Measurements from ENCODE around the gene RIPOR2.
"Not testable (repeated sequence)": the region's sequence is repeated elsewhere in the genome, so short reads cannot be mapped to it uniquely, and the experiment has no call there.

Gene RIPOR2

DNA sequence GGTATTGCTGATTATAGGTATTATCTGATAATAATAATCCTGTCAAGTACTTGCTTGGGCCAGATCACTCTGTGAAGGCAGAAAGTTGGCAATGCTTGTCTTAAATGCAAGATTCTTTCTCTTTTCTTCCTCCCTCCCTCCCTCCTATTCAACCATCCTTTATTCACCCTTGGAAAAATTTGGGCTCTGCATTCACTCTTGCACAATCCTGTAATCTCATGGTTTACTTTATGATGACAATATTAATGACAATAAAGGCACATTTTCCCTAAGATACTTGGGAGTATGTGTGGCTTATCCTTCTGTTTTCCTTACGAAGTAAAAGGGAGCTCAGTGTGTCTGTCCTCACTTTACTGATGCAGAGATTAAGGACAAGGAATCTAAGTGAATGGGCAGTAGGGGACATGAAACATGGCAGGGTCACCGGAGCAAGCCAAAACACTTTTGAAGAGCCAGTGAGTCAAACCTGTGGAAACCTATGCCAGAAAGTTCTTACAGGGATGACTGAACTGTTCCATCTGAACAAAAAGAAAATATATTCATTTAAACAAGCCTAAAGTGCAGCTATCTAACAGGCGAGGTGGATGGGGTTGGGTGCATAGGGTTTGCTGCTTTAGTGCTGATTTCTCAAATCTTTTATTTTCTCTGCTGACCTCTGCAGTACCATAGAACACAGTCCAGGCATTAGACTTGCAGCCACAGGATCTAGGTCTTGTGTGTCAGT, 14.6 kb upstream of the RIPOR2 start:
- no peak for DNase-seq

DNA sequence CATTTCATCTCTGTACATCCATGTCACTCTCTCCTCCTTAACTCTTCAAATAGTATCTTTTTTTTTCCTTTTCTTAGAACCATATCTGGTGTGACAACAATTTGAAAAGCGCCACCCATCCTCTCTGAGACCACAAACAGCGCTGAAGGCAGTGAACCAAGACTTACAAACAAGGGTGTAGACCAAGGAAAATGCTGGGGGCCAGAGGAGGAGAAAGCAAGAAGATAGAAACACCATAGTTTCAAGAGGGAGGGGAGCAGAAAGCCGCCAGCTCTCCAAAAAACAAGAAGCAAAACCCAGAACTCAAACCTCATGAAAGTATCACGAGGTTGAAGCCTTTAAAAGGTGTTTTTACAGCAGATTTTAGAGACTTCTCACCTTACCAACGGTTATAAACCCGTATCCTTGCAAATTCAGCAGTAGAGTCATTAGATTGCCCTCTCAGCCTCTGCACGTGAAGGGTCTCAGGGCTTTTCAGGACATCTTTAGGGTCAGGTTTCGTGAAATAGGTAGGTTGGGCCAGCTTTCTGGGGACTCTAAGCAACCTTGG, 13.3 kb upstream of the RIPOR2 start:
- no peak for DNase-seq

DNA sequence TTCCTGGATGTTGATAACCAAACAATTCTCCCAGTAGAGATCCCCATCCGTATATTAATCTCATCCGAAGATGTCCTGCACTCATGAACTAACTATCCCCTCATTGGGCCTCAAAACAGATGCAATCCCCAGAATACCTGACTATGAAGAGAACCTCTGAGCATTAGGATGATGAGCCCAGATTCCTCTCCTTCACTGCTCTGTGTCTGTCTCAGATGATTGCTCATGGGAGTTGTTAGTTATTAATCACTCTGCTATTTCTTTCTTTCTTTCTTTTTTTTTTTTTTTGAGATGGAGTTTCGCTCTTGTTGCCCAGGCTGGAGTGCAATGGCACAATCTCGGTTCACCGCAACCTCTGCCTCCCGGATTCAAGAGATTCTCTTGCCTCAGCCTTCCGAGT, 12.5 kb upstream of the RIPOR2 start:
- not testable (repeated sequence) for DNase-seq

DNA sequence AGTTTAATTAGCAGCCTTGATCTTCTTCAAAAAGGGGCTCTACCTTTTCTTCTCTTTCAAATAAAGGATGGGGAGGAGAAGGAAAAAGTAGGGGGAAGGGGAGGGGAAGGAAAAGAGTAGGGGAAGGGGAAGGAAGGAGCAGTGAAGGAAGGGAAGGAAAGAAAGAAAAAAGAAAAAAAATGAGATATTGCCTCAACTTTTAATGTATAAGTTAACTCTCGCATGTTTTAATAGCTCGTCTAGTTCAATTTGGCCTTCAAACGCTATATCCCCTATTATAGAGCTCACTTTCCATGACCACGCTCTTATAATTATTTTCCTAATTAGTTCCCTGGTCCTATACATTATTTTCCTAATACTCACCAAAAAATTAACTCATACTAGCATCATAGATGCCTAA, 11.9 kb upstream of the RIPOR2 start:
- DNase-seq = no peak

DNA sequence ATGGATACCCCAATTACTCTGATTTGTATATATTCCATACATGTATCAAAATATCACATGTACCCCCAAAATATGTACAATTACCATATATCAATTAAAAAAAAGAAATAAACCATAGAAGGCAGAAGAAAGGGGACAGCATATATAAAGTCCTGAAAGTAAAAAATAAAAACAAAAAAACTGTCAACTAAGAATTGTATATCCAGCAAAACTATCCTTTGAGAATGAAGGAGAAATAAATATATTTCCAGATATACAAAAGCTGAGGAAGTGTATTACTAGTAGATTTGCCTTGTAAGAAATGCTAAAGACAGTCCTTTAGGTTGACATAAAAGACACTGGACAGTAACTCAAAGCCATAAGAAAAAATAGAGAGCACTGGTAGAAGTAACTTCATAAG, 9.3 kb upstream of the RIPOR2 start:
- DNase-seq = no peak

DNA sequence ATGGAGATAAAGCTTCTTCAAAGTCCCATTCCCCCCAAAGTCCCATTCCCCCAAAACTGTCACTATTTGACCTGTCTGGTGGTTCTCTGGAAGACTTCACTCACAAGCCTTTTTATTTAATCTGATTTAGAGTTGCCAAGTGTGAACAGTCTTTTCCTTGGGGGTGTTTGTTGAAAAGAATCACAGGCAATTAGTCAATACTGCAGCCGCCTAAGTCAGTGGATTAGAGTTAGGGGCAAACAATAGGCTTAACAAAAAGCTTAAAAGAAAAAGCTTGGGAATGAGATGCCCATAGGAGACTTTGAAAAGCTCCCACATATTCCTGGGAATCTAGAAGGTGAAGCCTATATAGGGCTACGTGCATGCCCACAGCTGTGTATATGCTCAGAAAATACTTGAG, 8.0 kb upstream of the RIPOR2 start:
- no peak for DNase-seq

DNA sequence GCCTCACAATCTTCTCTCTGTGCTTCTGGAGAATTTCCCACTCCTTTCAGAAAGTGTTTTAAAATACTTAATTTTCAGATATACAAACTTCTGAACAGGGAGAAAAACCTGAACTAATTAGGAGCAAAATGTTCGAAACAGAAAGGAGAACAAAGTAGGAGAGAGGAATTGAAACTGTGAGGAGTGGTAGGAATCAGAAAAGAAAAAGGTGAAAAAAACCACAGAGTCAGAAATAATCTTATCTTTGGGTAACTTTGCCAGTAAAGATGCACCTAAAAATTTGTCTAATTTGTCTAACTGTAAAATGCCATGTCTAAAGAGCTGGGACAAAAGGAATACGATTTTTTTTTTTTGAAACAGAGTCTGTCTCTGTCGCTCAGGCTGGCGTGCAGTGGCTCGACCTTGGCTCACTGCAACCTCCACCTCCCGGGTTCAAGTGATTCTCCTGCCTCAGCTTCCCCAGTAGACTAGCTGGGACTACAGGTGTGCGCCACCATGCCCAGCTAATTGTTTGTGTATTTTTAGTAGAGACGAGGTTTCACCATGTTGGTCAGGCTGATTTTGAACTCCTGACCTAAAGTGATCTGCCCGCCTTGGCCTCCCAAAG, 4.7 kb upstream of the RIPOR2 start:
- no peak for DNase-seq

DNA sequence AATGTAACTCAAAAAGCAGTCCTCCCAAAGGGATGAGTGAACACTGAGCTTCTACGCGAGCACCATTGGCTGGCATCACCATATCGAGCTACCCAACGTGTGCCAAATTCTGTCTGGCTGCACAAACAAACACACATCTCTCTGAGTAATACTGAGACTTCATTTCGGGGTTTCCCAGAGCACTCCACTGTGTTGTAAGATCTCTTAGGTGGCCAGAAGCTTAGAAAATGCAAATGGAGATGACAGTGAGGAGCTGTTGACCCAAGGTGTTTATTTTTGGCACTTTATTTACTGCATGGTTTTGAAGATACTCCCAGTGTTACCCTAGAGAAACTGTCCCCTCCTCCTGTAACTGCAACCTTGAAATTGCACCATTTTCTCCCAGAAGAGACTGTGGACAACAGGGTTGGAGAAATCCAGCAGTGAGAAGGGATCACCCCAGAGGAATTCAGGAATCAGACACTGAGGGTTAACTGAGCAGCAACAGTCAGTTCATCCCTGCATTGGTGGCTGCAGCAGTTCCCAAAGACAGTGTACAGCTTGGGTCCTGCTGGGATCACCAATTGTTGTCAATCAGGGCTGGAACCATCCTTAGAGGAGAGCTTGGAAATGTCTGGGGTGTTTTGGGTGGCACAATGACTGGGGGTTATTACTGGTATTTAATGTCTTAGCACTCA, 1.0 kb upstream of the RIPOR2 start:
- no peak for DNase-seq

DNA sequence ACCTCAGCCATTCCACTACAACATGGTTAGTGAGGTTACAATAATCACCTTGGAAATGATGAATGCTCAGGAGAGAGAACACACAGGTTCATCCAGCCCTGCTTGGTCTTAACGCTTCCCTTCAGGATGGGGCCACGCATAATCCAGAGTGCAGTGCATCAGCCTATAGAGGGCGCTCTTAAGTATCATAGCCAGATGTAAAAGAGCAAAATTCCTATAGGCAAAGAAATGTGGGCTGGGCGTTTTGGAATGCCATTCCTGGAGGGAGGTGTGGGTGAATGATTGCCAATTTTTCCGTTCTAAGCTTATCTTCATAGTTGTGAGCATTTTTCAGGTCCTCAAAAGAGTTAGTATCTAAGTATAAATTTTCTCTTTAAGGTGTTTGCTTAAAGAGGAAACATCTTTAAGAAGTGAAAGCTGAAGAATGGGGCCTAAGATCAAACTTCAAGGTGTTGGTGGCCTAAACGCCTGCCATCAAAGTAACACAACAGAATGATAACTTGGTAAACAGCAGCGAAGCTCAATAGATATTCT, 1.8 kb downstream of the RIPOR2 start:
- DNase-seq = no peak

DNA sequence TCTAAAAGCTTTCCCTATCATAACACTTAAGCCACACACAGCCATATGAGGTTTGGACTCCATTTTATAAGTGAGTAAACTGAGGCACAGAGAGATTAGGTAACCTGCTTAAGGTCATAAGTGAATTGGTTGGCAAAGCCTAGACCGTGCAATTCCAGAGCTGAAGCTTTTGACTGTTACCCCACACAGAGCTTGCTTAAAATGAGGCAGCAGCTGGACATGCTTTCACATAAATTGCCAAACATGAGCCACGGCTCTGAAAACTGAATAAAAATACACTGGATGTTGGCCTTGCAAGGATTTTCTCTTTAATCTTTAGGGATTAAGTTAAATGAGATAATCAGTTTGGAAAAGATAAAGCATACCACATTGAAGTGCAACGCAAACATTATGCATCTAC, 2.5 kb downstream of the RIPOR2 start:
- no peak for DNase-seq

DNA sequence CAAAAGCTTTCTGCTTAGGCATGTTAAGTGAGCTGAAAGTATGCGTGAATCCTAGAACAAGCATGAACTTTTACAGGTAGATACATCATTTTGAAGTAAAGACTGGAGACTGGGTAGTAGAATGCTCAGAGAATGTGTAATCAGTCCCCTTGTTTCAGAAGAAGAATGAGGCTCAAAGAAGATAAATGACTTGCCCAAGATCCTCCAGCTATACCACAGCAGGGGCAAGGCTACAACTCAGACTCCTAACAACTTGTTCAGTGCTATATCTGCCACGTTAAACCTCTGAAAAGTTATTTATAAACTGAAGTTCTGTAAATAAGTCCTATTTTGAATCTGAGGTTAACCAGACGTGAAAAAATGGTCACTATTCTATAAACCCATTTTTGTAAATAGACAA, 2.9 kb downstream of the RIPOR2 start:
- DNase-seq = no peak

DNA sequence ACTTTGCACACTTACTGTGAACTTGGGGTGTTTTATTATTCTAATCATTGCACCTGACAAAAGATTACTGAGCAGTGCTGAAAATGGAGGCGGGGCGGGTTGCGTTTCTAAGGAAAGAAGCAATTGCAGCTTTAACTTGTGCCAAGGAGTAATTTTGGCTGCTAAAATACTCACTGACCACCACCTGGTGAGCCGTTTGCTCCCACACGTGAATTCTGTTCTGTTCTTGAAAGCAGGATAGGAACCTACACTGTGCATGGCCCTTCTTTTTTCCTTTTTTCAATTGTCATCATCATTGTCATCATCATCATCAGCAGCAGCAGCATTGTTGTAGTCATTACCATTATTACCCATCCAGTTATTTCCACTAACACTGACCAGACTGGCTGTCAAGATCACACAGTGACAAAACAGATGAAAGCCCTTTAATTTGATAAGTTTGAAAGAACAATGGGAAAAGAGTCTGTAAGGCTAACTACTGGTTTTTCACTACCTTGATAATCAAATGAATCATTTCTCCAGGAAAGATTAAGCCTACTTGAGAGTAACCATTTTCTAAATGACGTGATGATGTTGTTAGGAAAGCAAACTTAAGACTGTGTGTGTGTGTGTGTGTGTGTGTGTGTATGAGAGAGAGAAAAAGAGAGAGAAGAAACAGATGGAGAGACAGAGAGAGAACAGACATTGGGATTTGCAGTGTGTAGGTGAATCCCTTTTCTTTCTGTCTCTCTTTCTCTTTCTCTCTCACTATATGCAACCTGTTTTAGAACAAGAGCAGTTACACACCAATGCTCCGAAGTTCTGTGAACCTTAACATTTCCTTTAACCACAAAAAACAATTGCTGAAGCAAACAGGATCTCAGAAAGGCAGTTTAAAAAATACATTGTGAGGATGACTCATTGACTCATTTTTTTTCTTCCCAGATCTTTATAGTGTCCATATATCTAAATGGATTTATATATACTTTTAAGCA, 3.8 kb downstream of the RIPOR2 start:
- no peak for DNase-seq

DNA sequence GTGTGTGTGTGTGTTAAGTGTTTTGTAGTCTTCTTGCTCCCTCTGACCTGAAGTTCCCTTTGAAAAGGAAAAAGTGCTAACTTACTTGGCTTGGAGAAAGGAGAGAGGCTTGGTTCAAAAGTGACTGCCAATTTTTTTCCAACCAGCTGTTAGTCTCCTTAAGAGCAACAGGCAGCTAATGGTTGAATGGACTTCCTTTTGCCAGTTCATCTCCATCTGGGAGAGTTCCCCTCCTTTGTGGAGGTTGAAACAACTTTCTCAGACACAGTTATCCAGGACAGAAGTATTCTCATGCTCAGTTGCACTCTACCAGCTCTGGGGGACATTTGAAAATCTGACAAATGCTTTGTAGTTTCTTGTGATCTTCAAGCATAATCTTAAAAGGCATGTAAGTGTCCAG, 4.5 kb downstream of the RIPOR2 start:
- no peak for DNase-seq

DNA sequence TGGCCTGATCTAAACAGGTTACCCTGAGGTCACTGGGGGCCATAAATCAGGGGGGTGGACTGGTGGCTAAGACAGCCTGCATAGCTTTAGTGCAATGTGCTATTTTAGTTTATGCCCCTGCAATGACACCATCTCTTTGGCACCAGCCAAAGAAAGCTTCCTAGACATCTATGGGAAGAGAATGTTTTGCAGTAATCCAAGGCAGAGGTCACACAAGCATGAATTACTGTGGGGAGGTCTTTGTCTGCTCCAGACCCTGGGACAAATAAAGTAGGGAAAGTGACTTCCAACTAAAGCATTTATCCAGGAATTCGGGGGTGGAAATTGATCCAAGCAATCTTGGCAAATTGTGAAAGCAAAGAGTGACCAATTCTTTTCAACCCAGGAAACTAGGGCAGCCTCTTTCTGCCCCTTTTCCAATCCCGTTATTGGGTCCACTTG, 5.3 kb downstream of the RIPOR2 start:
- no peak for DNase-seq

DNA sequence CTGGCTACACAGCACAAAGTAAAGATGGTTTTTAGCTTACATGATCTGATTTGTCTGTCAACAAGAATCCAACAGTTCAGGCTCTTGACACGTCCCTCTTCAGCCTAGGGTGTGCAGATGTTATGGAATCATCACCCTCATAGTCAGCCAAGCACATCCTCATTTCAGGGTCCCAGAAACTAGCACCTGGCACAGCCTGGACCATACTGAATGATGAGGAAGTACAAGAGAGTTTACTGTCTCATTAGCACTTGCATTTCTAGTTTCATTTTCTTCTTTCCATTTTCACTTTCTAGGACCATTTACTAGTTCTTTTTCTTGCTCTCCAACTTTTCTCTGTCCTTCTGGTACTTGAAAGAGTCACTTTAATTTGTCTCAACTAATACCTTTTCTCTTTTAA, 6.5 kb downstream of the RIPOR2 start:
- DNase-seq = no peak

DNA sequence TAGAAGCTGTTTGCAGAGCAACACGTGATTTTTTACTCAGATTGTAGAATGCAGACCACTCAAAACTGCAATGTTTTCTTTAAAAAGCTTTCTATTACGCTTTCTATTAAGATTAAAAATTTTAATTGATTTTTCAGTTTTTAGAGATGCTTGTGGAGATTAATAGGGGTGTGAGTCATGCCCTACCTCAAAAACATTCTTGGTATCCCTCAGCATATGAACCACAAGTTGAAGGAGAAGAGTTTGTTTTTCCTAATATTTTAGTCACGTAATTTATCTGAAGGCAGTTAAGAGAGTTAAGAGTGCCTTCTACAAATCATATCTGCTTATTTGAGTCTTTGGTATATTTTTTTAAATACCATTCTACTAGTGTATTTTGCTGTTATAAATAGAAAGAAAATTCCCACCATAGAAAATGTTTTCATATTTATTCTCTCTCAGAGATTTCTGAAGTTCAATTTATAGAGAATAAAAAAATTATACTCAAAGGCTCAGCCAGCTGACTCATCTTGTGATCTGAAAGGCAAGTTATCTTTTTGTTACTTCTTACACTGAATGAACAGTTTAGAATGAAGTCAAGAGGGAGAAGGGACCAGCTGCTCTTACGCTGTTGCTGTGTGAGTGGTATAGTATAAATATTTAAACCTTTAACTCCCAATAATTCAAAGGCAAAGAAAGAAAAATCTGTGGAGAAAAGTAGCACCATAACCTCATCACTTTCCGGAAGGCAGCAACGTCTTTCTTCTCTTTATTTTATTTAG, 7.6 kb downstream of the RIPOR2 start:
- no peak for DNase-seq

DNA sequence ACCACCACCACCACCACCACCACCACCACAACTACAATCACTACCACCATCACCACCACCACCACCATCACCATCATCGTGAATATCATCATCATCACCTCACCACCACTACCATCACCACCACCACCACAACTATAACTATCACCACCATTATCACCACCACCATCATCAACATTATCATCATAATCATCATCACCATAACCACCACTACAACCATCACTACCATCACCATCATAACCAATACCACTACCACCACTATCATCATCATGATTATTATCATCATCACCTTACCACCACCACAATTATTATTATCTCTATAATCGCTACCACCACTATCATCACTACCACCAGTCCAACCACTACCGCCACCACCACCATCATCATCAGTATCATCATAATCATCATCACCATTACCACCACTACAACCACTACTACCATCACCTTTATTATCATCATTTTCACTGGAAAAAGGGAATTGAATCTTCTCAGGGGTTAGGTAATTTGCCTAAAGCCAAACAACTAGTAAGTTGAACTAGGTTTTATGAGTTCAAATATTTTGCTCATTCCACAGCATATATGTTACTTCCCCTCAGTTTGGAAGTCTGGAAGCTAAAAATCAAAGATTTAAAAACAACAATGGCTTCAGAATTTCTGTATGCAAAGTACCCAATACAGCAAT, 8.3 kb downstream of the RIPOR2 start:
- no peak for DNase-seq

DNA sequence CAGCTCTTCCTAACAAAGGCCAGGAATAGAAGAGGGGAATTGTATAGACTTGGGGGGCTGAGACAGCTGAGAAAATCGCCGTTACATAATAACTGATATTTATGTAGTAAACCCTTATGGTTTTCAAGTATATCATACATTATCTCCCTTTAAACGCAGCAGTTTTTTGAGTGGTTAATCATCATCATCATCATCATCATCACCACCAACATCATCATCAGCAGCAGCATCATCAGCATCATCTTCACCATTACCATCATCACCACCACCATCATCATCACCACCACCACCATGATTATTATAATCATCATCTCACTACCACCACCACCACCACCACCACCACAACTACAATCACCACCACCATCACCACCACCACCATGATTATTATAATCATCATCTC, 9.1 kb downstream of the RIPOR2 start:
- not testable (repeated sequence) for DNase-seq

DNA sequence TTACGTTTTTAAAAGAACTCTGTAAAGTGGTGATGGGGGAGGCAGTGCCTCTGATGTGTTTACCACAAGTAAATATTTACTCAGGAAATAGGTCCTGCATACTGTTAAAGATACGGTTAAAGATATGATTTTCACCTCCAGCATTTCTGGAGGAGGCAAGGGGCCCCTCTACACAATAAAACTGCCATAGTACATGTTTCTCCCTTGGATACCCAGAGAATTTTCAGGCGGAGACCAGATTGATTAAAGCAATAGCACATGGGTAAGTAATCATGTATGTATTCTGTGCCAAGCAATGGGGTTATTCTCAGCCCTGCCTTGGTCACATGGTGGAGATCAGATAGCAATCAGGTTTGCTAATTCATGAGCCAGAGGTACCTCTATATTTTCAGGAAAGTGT, 9.6 kb downstream of the RIPOR2 start:
- no peak for DNase-seq

DNA sequence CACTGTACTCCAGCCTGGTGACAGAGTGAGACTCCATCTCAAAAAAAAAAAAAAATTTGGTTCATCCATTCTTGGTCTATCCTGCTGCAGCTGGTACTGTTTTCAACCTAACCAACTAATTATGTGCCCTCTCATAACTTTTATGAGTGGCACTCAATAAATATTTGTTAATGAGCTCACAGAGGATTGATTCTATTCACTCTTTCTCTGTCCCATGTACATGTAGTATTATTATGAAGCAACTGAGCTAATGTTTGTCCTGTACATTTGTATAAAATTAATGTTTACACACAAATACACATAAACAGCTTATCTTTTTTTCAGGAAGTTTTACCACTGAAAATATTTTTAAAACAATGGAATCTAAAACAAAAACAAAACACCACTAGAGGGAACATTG, 10.1 kb downstream of the RIPOR2 start:
- no peak for DNase-seq

All from NCI-H1694 treated with DMSO at 0.1 percent for 48 hours (cell line).